OCI-LY7 (cell line): ENCODE results near the gene OLA1. TPM values are rescaled to one million over a fixed set of nuclear protein-coding genes. Genes with fewer than 3 reads are reported as not detected.

Experiments
- BruUV-seq: library from RNA; stranded (reverse); fragments of 400-500 nt; replicated peaks from 2 replicates; lab custom pipeline; 2021; lab: Mats Ljungman, UMichigan
- CTCF ChIA-PET: fragments of 300-600 bp; sonication (Branson Sonifier 250); formaldehyde crosslinking; loops from one replicate; lab custom pipeline; 2022; ENCODE audit warnings: antibody characterized with exemption; ENCODE audit not compliant: unreplicated experiment; lab: Charles Lee
- POLR2A ChIA-PET: fragments of 300-600 bp; sonication (Branson Sonifier 250); formaldehyde crosslinking; loops from one replicate; lab custom pipeline; 2022; ENCODE audit warnings: antibody characterized with exemption; lab: Charles Lee
- DNase-seq: peaks from one replicate; pipeline ENCODE4 v3.0.0-alpha.2; 2015; ENCODE audit warnings: low spot score
- H2AFZ ChIP-seq: fragments of 200-600 bp; sonication (generic), shearing (Covaris generic); 2 replicates; pipeline ENCODE4 v1.6.1; 2014; ENCODE audit warnings: mild to moderate bottlenecking, antibody characterized with exemption, low read length, moderate library complexity
- H3K27ac ChIP-seq: fragments of 200-600 bp; sonication (generic); 2 replicates; pipeline ENCODE4 v1.5.1; 2014; ENCODE audit warnings: mixed run types, low read depth, mild to moderate bottlenecking, moderate library complexity, low read length, inconsistent platforms; ENCODE audit not compliant: poor library complexity, severe bottlenecking
- H3K36me3 ChIP-seq: fragments of 200-600 bp; sonication (generic); 2 replicates; pipeline ENCODE4 v1.6.1; 2014; ENCODE audit warnings: mild to moderate bottlenecking, antibody characterized with exemption, low read length, moderate library complexity, mixed read lengths; ENCODE audit not compliant: insufficient read depth
- H3K4me1 ChIP-seq: fragments of 200-600 bp; sonication (generic); 2 replicates; pipeline ENCODE4 v1.5.1; 2014; ENCODE audit warnings: mild to moderate bottlenecking, low read length; ENCODE audit not compliant: insufficient read depth, poor library complexity, severe bottlenecking
- H3K4me2 ChIP-seq: fragments of 200-600 bp; sonication (generic); 2 replicates; pipeline ENCODE4 v1.6.1; 2014; ENCODE audit warnings: mild to moderate bottlenecking, low read length
- H3K4me3 ChIP-seq: fragments of 200-600 bp; sonication (generic); 2 replicates; pipeline ENCODE4 v1.5.1; 2014; ENCODE audit warnings: mild to moderate bottlenecking, low read depth, low read length; ENCODE audit not compliant: poor library complexity, severe bottlenecking
- H3K79me2 ChIP-seq: fragments of 200-600 bp; sonication (generic); 2 replicates; pipeline ENCODE4 v1.6.1; 2016; ENCODE audit warnings: low read depth, mild to moderate bottlenecking, low read length, moderate library complexity, mixed read lengths; ENCODE audit not compliant: insufficient read depth
- H3K9me2 ChIP-seq: fragments of 200-600 bp; sonication (generic); 2 replicates; pipeline ENCODE4 v1.6.1; 2016; ENCODE audit warnings: mild to moderate bottlenecking, low read length, mixed read lengths; ENCODE audit not compliant: insufficient read depth
- H3K9me3 ChIP-seq: fragments of 200-600 bp; sonication (generic); 2 replicates; pipeline ENCODE4 v1.6.1; 2014; ENCODE audit warnings: mild to moderate bottlenecking, mixed run types, low read length, mixed read lengths
- H4K20me1 ChIP-seq: fragments of 200-600 bp; sonication (generic); 2 replicates; pipeline ENCODE4 v1.6.1; 2014; ENCODE audit warnings: mild to moderate bottlenecking, antibody characterized with exemption, low read length, moderate library complexity, mixed read lengths; ENCODE audit not compliant: insufficient read depth
- EZH2phosphoT487 ChIP-seq: fragments of 200-600 bp; sonication (generic); IDR thresholded peaks from 2 replicates; pipeline ENCODE4 v1.6.1; 2018; ENCODE audit warnings: low read depth, borderline replicate concordance, mild to moderate bottlenecking, mixed run types, antibody characterized with exemption, low read length, moderate library complexity, mixed read lengths
- intact Hi-C: fragments of 100-400 bp; cut with micrococcal nuclease; formaldehyde crosslinking; loops from one replicate; pipeline ENCODE4 v1.10.0; 2022; ENCODE audit not compliant: unreplicated experiment
- total RNA-seq, 2 experiments: library from RNA; depleted of rRNA in 1 of 2; stranded (reverse); fragments of >200 nt in 1 of 2; shearing (Covaris generic) in 1 of 2; gene quantifications; 2 replicates each; pipeline ENCODE4 v1.2.3, GENCODE V29; 2014 to 2022
- TF ChIP-seq, protein P1 (sequence below): fragments of 200-600 bp; sonication (generic); conservative IDR thresholded peaks from 2 replicates; pipeline ENCODE4 v1.5.1; 2014; ENCODE audit warnings: mild to moderate bottlenecking, antibody characterized with exemption, low read length, moderate library complexity, mixed read lengths

The OLA1 gene
- total RNA-seq, 2 experiments from 2014 or later, result 66.0 to 116 TPM

GRCh38 chr2:174058456-174058855 is 189.9 kb downstream of the OLA1 start:
- intact Hi-C loops, result no loop called here
- ChIA-PET POLR2A (interaction anchor here (0.5 to 0.9 kb wide), 3 partner anchors 13 to 660 kb away, joined by 4 read pairs; no protein-coding TSS in a partner anchor), CTCF (interaction anchor here (0.6 kb wide), 1 partner anchor 644 kb away, joined by 3 read pairs; no protein-coding TSS in a partner anchor)
- H3K9me2 ChIP-seq, result no peaks in the 10 kb centered on the region
- TF ChIP-seq EZH2phosphoT487, result no peak
- TF ChIP-seq, protein P1, sequence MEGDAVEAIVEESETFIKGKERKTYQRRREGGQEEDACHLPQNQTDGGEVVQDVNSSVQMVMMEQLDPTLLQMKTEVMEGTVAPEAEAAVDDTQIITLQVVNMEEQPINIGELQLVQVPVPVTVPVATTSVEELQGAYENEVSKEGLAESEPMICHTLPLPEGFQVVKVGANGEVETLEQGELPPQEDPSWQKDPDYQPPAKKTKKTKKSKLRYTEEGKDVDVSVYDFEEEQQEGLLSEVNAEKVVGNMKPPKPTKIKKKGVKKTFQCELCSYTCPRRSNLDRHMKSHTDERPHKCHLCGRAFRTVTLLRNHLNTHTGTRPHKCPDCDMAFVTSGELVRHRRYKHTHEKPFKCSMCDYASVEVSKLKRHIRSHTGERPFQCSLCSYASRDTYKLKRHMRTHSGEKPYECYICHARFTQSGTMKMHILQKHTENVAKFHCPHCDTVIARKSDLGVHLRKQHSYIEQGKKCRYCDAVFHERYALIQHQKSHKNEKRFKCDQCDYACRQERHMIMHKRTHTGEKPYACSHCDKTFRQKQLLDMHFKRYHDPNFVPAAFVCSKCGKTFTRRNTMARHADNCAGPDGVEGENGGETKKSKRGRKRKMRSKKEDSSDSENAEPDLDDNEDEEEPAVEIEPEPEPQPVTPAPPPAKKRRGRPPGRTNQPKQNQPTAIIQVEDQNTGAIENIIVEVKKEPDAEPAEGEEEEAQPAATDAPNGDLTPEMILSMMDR, result no peak
- no peak overlapping the region for H2AFZ ChIP-seq
- H3K36me3 ChIP-seq, result no peaks in the 10 kb centered on the region
- H3K4me3 ChIP-seq, result no peak overlapping the region
- H3K9me3 ChIP-seq, result no peaks in the 10 kb centered on the region; the same call in 1 of the 2 replicates
- no peak overlapping the region for H3K27ac ChIP-seq
- H3K79me2 ChIP-seq, result no peaks in the 10 kb centered on the region
- H4K20me1 ChIP-seq, result no peaks in the 10 kb centered on the region
- H3K4me2 ChIP-seq, result no peak overlapping the region
- DNase-seq, result no peak
- H3K4me1 ChIP-seq, result no peaks in the 10 kb centered on the region
- BruUV-seq, result no TSS peak

DNA sequence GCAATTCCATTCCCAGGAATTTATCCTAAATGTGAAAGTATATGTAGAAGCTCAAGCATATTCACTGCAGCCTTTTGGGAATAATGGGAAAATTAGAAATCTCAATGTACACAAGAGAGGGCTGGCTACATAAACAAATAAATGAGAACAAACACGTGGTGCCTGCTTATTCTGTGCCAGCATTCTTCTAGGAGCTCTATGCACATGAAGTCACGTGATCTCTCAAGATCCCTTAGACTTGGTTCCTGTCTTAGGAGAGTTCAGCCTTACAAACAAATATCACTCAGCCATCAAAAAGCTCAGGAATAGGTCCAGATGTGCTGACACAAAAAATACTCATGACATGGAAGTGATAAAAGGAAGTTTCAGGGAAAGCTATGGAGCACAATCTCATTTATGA is 190.3 kb downstream of the OLA1 start:
- POLR2A ChIA-PET, result interaction anchor here (0.5 to 0.9 kb wide), 3 partner anchors 12 to 660 kb away, joined by 4 read pairs; no protein-coding TSS in a partner anchor
- CTCF ChIA-PET, result no interaction called here
- intact Hi-C loops, result no loop called here
- DNase-seq, result no peak
- H3K27ac ChIP-seq, result no peak overlapping the region
- H3K4me3 ChIP-seq, result no peak overlapping the region
- TF ChIP-seq, protein P1, result no peak
- TF ChIP-seq EZH2phosphoT487, result no peak
- no peaks in the 10 kb centered on the region for H4K20me1 ChIP-seq
- H3K79me2 ChIP-seq, result no peaks in the 10 kb centered on the region
- H3K4me2 ChIP-seq, result no peak overlapping the region
- H2AFZ ChIP-seq, result no peak overlapping the region
- no peaks in the 10 kb centered on the region for H3K4me1 ChIP-seq
- no peaks in the 10 kb centered on the region; the same call in 1 of the 2 replicates for H3K9me3 ChIP-seq
- H3K36me3 ChIP-seq, result no peaks in the 10 kb centered on the region
- H3K9me2 ChIP-seq, result no peaks in the 10 kb centered on the region
- BruUV-seq, result no TSS peak

GRCh38 chr2:174054926-174055325 is 193.4 kb downstream of the OLA1 start:
- POLR2A ChIA-PET, result interaction anchor here (1.4 kb wide), 1 partner anchor 10 kb away, joined by 7 read pairs; no protein-coding TSS in a partner anchor
- no peaks in the 10 kb centered on the region; the same call in 1 of the 2 replicates for H3K9me3 ChIP-seq
- no peaks in the 10 kb centered on the region for H3K4me1 ChIP-seq
- DNase-seq, result no peak
- H3K4me3 ChIP-seq, result no peak overlapping the region
- no peaks in the 10 kb centered on the region for H3K79me2 ChIP-seq
- H3K9me2 ChIP-seq, result no peaks in the 10 kb centered on the region
- intact Hi-C loops, result no loop called here
- H3K36me3 ChIP-seq, result no peaks in the 10 kb centered on the region
- H3K27ac ChIP-seq, result no peak overlapping the region
- no peak overlapping the region for H2AFZ ChIP-seq
- H3K4me2 ChIP-seq, result no peak overlapping the region
- no TSS peak for BruUV-seq
- no peaks in the 10 kb centered on the region for H4K20me1 ChIP-seq
- TF ChIP-seq EZH2phosphoT487, result no peak
- TF ChIP-seq, protein P1, result no peak
- CTCF ChIA-PET, result no interaction called here
